Heart left ventricle (tissue), 16 donors: ENCODE measurements around the gene AP3S2. TPM values are rescaled to one million over a fixed set of nuclear protein-coding genes. Genes with fewer than 3 reads are reported as not detected.
"Not testable (repeated sequence)": the region's sequence is repeated elsewhere in the genome, so short reads cannot be mapped to it uniquely, and the experiment has no call there.

Experiments
- ATAC-seq, 4 donors: fragments of 200-7000 bp; cut with Tn5 transposase; one replicate each; pipeline ENCODE4 v1.9.1; 2020 to 2022; ENCODE audit warnings: moderate library complexity in 4 of 4, mild to moderate bottlenecking in 3 of 4, moderate number of reproducible peaks in 1 of 4
- DNase-seq, 5 donors: peaks; one replicate each; pipeline ENCODE4 v3.0.0-alpha.2; 2020
- H3K27ac ChIP-seq, 12 donors: fragments of 200-600 bp; sonication (generic) in 4 of 12; one replicate each; pipeline versions ENCODE4 v1.5.0 to v1.8.0; 2016 to 2022; ENCODE audit warnings: mild to moderate bottlenecking in 2 of 12
- H3K27me3 ChIP-seq, 9 donors: fragments of 200-600 bp; sonication (generic) in 2 of 9; one replicate each; pipeline versions ENCODE4 v1.5.1 to v1.8.0; 2016 to 2022; ENCODE audit warnings: mild to moderate bottlenecking in 3 of 9
- H3K36me3 ChIP-seq, 9 donors: fragments of 200-600 bp; sonication (generic) in 2 of 9; one replicate each; pipeline versions ENCODE4 v1.5.0 to v1.8.0; 2018 to 2022; ENCODE audit warnings: mild to moderate bottlenecking in 2 of 9
- H3K4me1 ChIP-seq, 12 donors: fragments of 200-600 bp; sonication (generic) in 4 of 12; one replicate each; pipeline versions ENCODE4 v1.5.0 to v1.8.0; 2016 to 2022; ENCODE audit warnings: mild to moderate bottlenecking in 3 of 12
- H3K4me3 ChIP-seq, 12 donors: fragments of 200-600 bp; sonication (generic) in 4 of 12; one replicate each; pipeline versions ENCODE4 v1.5.0 to v1.8.0; 2017 to 2022; ENCODE audit warnings: mild to moderate bottlenecking in 9 of 12, moderate library complexity in 4 of 12
- H3K9me3 ChIP-seq, 12 donors: fragments of 200-600 bp; sonication (generic) in 4 of 12; one replicate each; pipeline versions ENCODE4 v1.5.0 to v1.8.0; 2016 to 2022; ENCODE audit warnings: mild to moderate bottlenecking in 1 of 12
- POLR2A ChIP-seq, 2 donors: fragments of 450-650 bp; IDR thresholded peaks; one replicate each; pipeline ENCODE4 v1.6.1; 2017; ENCODE audit warnings: antibody characterized with exemption in 2 of 2, mild to moderate bottlenecking in 2 of 2, moderate library complexity in 2 of 2
- WGBS, 4 donors: extraction: QIAGEN DNeasy Blood & Tissue Kit in 2 of 4; methylation state at CpG; one replicate each; pipeline versions ENCODE4 v1.1.5 to v1.1.7; 2013 to 2018; 5-methylcytosine and 5-hydroxymethylcytosine counted together
- intact Hi-C, 10 donors: fragments of 100-400 bp; cut with DNase I; formaldehyde crosslinking; loops; one replicate each; pipeline versions ENCODE4 v1.11.1 to v1.14.2; 2022
- polyA plus RNA-seq, 2 donors: library from polyadenylated mRNA; stranded (reverse); fragments of 200-250 nt; gene quantifications; one replicate each; pipeline ENCODE4 v1.2.3, GENCODE V29; 2013
- total RNA-seq, 9 donors: library from RNA; depleted of rRNA in 2 of 9; stranded (reverse); fragments of >200 nt in 2 of 9; fragmentation: NEBNext Ultra II Directional in 3 of 9; extraction: Animal tissue kit (Norgen Biotek cat#: 25700) in 3 of 9; gene quantifications; one replicate each; pipeline versions ENCODE4 v1.1.0 to v1.2.4, GENCODE V29; 2016 to 2023
- TF ChIP-seq, protein P1 (sequence below), 12 donors: fragments of 200-600 bp; sonication (generic) in 4 of 12; IDR thresholded peaks; one replicate each; pipeline versions ENCODE4 v1.5.0 to v1.8.0; 2018 to 2022; ENCODE audit warnings: antibody characterized with exemption in 12 of 12, mild to moderate bottlenecking in 5 of 12
- donor health status: ischemic (EF 13 %, LVEDD 7.1; RV severe dilation, severe dysfunction).
- donor health status: healthy with polysubstance abuse.
- donor health status: DM: no; HTN: yes; CAD: no.
- donor health status: DM: no; HTN: no; CAD: no.
- donor health status: ischemic (EF 25% LVEDD 6.9; RV normal size, moderate dysfunction).
- donor health status: ischemic (EF 25% LVEDD 5.7; RV mildly dilated, moderate dysfunction).
- donor health status: healthy.
- donor health status: DM: yes; HTN: yes; CAD: no.
- donor health status: ischemic (EF 35%, LVEDD 5.7; RV mildly dilated, moderate dysfunction).
- donor health status: nonischemic (EF 11% LVEDD 7.7; RV severe dilation, severe dysfunction).
- donor health status: DM: yes; HTN: yes; CAD: no.
- donor health status: PGD.
- donor health status: ischemic (EF 29% LVEDD 5.4; RV normal size, mild dysfunction).
- donor health status: nonischemic (EF 23%, LVEDD 6.1; RV moderate dilation, normal function).

The AP3S2 gene
- total and polyA plus RNA-seq, 11 donors = 15.4 to 64.6 (median 43.3) TPM

DNA sequence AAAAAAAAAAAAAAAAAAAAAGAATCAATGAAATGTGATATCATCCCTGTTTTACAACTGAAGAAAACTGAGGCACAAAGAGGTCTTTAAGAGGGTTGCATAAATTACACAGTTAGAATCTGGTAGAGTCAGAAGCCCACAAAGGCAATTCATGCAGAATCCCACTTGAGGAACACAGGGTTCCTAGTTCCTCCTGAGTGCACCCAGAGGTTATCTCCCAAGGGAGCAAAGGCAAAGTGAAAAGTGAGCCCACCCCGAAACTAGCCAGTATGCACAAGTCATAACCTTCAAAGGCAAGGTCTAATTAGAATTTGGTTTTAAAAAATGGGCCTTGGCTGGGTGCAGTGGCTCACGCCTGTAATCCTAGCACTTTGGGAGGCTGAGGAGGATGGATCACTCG, 37.8 kb downstream of the AP3S2 start:
- H3K4me3 ChIP-seq = no peak overlapping the region
- no peak for DNase-seq
- peaks cover 0 to 27% (median 0%) of the 10 kb centered on the region in 12 donors for H3K4me1 ChIP-seq
- H3K27ac ChIP-seq = no peak overlapping the region
- no peaks in the 10 kb centered on the region for H3K27me3 ChIP-seq
- peaks cover 0 to 53% (median 44%) of the 10 kb centered on the region in 9 donors for H3K36me3 ChIP-seq
- 86 to 98% (median 97%) methylated on average over 3 of the region's 3 CpGs for WGBS, 4 donors
- ATAC-seq = no peak
- intact Hi-C loops = no loop called here
- TF ChIP-seq, protein P1, sequence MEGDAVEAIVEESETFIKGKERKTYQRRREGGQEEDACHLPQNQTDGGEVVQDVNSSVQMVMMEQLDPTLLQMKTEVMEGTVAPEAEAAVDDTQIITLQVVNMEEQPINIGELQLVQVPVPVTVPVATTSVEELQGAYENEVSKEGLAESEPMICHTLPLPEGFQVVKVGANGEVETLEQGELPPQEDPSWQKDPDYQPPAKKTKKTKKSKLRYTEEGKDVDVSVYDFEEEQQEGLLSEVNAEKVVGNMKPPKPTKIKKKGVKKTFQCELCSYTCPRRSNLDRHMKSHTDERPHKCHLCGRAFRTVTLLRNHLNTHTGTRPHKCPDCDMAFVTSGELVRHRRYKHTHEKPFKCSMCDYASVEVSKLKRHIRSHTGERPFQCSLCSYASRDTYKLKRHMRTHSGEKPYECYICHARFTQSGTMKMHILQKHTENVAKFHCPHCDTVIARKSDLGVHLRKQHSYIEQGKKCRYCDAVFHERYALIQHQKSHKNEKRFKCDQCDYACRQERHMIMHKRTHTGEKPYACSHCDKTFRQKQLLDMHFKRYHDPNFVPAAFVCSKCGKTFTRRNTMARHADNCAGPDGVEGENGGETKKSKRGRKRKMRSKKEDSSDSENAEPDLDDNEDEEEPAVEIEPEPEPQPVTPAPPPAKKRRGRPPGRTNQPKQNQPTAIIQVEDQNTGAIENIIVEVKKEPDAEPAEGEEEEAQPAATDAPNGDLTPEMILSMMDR (IDR thresholded peaks at IDR 0.05) = no peak
- no peak for TF ChIP-seq POLR2A (IDR thresholded peaks at IDR 0.05)
- H3K9me3 ChIP-seq = no peaks in the 10 kb centered on the region

- DNase-seq, H3K9me3 ChIP-seq, intact Hi-C loops, H3K27me3 ChIP-seq, H3K4me3 ChIP-seq, ATAC-seq, H3K27ac ChIP-seq: not testable (repeated sequence)
- H3K36me3 ChIP-seq = peaks cover 0 to 48% (median 40%) of the 10 kb centered on the region in 9 donors
- H3K4me1 ChIP-seq = peaks cover 0 to 23% (median 0%) of the 10 kb centered on the region in 12 donors
- 92 to 95% (median 94%) methylated on average over 6 to 15 of the region's 17 CpGs for WGBS, 4 donors
These were observed 38.9 kb downstream of the AP3S2 start for GRCh38 chr15:89854863-89855262.

GRCh38 chr15:89852342-89852995, 41.3 kb downstream of the AP3S2 start:
- peak in 1 of 4 donors; percentile 59 for ATAC-seq
- Histone ChIP-seq H3K4me3 (no peak overlapping the region), H3K36me3 (peaks cover 0 to 51% (median 43%) of the 10 kb centered on the region in 9 donors), H3K9me3 (no peaks in the 10 kb centered on the region), H3K27me3 (no peaks in the 10 kb centered on the region), H3K4me1 (peaks cover 0 to 47% (median 0%) of the 10 kb centered on the region in 12 donors), H3K27ac (peak overlapping the region in 1 of 12 donors; percentile 29)
- no peak for TF ChIP-seq POLR2A (IDR thresholded peaks at IDR 0.05)
- TF ChIP-seq, protein P1 (IDR thresholded peaks at IDR 0.05) = no peak
- intact Hi-C loops = no loop called here
- 85 to 95% (median 92%) methylated on average over 3 of the region's 3 CpGs for WGBS, 4 donors
- DNase-seq = no peak

- DNase-seq (no peak), ATAC-seq (no peak)
- H3K27me3 ChIP-seq = no peaks in the 10 kb centered on the region
- intact Hi-C loops = no loop called here
- no peaks in the 10 kb centered on the region for H3K9me3 ChIP-seq
- peak overlapping the region in 1 of 12 donors; percentile 29 for H3K27ac ChIP-seq
- peaks cover 0 to 51% (median 0%) of the 10 kb centered on the region in 12 donors for H3K4me1 ChIP-seq
- WGBS, 4 donors = 90 to 98% (median 92%) methylated on average over 5 of the region's 5 CpGs
- peaks cover 0 to 54% (median 43%) of the 10 kb centered on the region in 9 donors for H3K36me3 ChIP-seq
- no peak for TF ChIP-seq POLR2A (IDR thresholded peaks at IDR 0.05)
- TF ChIP-seq, protein P1 (IDR thresholded peaks at IDR 0.05) = no peak
- H3K4me3 ChIP-seq = no peak overlapping the region
These were observed 42.0 kb downstream of the AP3S2 start for GRCh38 chr15:89851673-89852341.
